ENCODE data around the gene MRPS33.
"Not testable (repeated sequence)": the region's sequence is repeated elsewhere in the genome, so short reads cannot be mapped to it uniquely, and the experiment has no call there.

Gene MRPS33

DNA sequence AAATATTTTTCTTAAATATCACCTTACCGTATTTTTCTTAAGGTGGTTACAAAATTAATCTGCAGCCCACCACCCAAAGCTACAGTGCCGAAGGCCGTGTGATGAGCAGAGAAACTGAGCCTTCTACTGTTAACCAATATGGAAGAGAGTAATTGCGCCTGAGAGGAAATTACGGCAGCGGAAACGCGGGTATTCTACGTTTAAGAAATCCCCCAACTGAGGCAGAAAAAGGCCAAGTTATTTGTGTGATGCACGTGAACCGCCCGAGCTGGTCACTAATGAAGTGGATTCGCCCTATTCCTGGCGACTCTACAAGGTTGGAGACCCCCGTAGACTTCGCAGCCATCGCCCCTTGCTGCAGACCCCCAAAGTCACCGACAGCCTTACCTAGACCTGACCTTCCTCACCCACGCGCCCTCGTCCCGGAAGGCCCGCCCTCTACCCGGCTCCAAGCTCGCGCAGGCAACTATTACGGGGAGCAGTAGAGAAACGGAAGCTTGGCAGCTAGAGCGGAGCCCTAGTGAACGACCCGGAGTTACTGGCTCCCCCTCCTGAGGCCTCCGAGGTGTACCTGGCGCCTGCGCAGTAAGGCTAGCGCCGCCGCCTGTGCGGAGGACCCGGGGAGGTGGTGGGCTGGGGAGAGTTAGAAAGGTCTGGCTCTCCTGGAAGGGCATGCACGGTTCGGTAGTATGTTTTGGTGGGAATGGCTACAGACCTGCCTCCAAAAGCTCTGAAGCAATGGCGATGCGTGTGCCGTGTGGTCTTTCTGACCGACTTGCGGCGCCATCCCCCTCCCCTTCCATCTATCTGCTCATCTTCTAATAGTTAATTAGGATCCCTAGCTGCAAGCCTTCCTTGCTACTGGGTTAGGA lies at the start of gene MRPS33:
Gene MRPS33, minus strand, starts transcription at position 429 of the 872 bp plus-strand sequence. CDS start 4,319 bp downstream, outside the sequence.
- DNase-seq (peak; percentile 96), ATAC-seq (peak; percentile 100)

DNA sequence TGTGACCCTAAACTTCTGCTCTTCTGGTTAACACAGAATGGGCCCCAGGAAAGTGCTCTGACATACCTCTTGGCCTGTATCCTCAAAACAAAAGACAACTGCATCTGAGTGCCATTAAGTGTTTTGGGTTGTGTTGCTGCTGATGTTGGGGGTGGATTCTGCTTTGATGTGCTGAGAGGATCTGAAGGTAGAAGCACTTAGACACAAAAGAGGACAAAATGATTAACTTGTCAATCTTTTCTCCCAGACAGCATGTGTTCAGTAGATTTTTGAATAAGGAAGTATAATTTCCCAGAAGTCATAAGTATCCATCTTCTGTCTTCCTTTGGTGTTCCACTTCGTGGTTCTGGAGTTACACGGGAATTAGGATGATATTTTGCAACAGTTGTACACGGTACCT lies 43.0 kb upstream of the MRPS33 start:
- no peak for ATAC-seq
- DNase-seq, result no peak

DNA sequence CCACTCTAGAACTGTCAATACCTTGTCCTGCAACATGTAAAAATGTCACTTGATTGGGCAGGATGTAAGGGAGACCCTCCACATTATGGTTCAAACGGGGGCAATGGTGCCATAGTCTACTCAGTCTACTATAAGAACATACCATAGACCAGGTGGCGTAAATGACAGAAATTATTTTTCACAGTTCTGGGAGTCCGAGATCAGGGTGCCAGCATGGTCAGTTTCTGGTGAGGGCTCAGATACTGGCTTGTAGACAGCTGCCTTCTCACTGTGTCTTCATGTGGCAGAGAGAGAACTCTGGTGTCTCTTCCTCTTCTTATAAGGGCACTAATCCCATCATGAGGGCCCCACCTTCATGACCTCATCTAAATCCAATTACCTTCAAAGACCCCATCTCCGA lies 40.4 kb upstream of the MRPS33 start:
- DNase-seq, result no peak
- no peak for ATAC-seq

DNA sequence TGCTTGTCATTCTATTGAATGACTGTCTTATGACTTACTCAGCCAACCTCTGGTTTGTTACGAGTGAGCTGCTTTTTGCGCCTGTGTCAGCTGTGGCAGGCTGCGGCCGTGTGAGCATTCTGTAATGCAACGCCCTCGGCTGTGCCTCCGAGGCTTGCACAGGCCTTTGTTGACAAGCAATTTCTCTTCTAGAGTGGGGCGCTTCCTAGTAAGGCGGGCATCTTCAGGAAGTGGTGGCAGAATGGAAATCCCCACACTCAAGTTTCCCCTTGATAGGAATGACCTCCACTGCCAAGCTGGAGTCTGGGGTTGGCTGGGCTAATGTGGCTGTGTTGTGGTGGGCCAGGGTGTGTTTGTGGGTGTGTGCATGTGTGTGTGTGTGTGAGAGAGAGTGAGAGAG lies 38.9 kb upstream of the MRPS33 start:
- ATAC-seq (peak; percentile 90), DNase-seq (peak; percentile 50)

DNA sequence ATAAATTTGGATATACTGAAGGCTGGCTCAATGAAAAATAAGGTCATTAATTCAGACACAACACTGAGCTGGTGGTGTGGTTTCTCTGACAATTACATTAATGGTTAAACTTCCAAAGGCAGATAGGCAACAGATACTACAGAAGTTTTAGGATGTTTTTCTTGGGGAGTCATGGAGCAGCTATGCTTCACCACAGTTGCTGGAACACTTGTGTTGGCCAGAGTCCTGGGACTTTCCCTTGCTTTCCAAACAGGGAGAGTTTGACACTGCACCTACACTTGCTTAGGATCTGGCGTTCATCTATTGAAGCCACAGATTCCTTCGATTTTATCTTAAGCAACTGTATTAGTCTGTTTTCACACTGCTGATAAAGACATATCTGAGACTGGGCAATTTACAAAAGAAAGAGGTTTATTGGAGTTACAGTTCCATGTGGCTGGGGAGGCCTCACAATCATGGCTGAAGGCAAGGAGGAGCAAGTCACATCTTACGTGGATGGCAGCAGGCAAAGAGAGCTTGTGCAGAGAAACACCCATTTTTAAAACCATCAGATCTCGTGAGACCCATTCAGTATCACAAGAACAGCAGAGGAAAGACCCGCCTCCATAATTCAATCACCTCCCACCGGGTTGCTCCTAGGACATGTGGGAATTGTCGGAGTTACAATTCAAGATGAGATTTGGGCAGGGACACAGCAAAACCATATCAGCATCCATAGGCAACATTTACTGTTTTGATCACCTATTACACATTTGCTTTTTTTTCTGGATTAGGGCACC lies 31.3 kb upstream of the MRPS33 start:
- DNase-seq, result no peak
- no peak for ATAC-seq

DNA sequence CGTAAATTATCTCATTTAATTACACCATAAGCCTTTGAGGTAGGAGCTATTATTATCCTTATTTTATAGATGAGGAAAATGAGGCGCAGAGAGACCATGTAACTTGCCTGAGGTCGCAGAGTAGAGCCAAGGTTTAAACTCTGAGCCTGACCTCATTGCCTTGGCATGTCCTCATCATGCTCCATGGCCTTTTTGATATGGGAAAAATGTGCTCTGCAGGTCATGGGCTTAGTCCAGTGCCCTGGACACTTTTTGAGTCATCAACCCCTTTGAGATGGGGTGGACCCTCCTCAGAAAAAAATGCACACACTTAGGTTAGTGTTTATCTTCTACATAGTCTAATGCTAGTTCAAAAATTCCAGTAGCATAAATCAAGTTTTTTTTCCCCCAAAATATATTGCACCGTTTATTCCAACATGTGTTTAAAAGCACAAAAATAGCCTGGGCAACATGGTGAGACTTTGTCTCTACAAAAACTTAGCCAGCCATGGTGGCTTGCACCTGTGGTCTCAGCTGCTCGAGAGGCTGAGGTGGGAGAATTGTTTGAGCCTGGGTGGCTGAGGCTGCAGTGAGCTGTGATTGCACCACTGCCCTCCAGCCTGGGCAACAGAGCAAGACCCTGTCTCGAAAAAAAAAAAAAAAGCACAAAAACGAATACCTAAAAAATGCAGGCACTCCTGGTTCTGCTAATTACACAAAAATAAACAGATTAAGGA lies 30.5 kb upstream of the MRPS33 start:
- no peak for DNase-seq
- ATAC-seq, result no peak

DNA sequence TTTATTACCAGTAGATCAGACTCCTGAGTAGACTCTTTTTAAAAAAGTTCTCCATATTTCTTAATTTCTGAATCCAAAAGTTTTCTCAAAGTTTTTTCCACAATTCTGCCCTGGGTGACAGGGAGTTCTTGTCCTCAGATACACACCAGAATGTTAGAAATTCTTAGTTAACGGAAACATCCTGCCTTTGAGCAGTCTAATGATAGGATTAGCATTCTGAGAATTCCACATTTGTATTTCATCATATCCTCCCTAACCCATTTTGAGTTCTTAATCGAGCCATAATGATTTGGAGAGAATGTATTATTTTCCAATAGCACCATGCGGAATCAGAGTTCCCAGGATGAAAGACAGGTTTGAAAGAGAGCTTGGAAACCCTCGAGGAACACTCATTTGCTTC lies 28.9 kb upstream of the MRPS33 start:
- DNase-seq, result no peak
- ATAC-seq, result no peak

DNA sequence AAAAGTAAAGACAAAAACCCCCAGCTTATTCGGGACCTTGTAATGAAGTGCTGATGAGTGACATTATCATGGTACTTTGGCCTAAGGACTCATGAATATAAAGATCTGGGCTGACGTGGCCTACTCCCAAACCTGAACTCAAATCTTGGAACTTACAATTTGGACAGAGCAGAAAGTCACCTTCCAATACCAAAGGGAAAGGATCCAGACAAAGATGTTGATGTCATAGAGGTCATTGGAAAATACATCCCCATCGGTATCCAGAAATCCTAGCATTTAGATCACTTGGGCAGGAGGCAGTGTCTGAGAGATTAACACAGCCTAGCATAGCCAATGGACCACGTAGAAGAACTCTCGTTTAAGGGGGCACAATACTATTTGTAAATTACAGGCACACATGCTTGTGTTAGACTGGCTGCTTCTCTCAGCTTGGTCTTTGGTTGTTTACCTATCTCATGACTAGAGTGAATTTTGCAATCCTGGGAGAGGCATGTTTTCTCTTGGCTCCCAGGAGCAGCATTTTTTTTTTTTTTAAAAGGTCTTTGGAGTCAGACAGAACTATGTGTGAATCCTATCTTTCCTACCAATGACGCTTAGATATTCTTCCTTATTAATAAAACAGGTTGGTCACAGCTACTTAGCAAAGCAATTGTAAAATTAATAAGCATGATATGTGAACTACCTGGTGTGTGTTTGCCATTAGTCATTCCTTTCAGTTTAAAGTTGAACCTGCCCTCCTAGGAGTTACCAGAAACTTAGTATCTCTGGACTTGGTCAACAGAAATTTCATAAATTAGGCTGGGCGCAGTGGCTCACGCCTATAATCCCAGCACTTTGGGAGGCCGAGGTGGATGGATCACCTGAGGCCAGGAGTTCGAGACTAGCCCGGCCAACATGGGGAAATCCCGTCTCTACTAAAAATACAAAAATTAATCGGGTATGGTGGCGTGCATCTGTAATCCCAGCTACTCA lies 27.8 kb upstream of the MRPS33 start:
- no peak for ATAC-seq
- DNase-seq, result no peak

DNA sequence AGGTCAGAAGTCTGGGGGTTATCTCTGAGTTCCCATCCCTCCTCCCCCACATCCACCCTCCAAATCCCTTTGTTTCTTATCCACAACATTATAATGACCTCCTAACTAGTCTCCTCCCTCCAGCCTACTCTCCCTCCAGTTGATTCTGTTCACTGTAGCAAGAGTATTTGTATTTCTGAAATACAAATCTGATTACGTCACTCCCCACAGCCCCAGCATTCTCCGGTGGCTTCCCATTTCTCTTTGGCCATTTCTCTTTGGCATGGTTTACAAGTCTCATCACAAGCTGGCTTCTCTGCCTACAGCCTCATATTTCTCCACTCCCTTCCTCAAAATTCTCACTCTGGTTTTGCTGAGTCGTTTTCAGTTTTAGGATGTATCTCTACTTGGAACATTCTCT lies 24.6 kb upstream of the MRPS33 start:
- no peak for DNase-seq
- ATAC-seq, result no peak

DNA sequence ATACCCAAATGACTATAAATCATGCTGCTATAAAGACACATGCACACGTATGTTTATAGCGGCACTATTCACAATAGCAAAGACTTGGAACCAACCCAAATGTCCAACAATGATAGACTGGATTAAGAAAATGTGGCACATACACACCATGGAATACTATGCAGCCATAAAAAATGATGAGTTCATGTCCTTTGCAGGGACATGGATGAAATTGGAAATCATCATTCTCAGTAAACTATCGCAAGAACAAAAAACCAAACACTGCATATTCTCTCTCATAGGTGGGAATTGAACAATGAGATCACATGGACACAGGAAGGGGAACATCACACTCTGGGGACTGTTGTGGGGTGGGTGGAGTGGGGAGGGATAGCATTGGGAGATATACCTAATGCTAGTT lies 23.3 kb upstream of the MRPS33 start:
- not testable (repeated sequence) for ATAC-seq, DNase-seq

DNA sequence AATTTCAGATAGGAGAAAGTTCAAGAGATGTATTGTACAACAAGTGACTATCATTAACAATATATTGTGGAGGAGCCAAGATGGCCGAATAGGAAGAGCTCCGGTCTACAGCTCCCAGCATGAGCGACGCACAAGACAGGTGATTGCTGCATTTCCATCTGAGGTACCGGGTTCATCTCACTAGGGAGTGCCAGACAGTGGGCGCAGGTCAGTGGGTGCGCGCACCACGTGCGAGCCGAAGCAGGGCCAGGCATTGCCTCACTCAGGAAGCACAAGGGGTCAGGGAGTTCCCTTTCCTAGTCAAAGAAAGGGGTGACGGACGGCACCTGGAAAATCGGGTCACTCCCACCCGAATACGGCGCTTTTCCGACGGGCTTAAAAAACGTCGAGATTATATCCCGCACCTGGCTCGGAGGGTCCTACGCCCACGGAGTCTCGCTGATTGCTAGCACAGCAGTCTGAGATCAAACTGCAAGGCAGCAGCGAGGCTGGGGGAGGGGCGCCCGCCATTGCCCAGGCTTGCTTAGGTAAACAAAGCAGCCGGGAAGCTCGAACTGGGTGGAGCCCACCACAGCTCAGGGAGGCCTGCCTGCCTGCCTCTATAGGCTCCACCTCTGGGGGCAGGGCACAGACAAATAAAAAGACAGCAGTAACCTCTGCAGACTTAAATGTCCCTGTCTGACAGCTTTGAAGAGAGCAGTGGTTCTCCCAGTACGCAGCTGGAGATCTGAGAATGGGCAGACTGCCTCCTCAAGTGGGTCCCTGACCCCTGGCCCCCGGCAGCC lies 18.0 kb upstream of the MRPS33 start:
- DNase-seq, result not testable (repeated sequence)

DNA sequence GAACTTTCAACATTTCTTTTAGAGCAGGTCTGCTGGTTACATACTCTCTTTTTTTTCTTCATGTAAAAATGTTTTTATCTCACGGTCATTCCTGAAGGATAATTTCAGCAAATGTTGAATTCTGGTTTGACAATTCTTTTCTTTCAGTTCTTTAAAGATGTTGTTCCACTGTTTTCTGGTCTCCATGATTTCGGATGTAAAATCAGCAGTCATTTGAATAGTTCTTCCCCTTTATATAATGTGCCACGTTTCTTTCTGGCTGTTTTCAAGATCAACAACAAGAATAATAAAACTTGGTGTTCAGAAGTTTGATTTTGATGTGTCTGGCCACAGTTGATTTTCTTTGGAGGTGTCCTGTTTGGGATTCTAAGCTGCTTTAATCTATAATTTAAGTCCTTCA lies 14.0 kb upstream of the MRPS33 start:
- DNase-seq, result no peak
- ATAC-seq, result no peak

More for the DNA sequence above, 18.0 kb upstream of the MRPS33 start:
- not testable (repeated sequence) for ATAC-seq

DNA sequence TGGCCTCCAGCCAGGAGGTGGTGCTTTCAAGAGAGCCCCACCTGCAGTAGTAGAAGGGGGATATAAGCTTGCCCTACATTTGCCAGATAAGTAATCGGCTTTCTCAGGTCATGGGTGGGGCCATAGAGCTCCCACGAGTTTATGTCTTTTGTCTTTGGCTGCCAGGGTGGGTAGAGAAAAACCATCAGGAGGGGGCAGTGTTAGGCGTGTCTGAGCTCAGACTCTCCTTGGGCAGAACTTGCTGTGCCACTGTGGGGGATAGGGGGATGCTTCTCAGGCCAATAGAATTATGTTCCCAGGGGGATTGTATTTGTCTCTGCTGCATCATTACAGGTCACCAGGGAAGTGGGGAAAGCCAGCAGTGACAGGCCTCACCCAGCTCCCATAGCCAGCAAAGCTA lies 12.3 kb upstream of the MRPS33 start:
- DNase-seq (no peak), ATAC-seq (no peak)

DNA sequence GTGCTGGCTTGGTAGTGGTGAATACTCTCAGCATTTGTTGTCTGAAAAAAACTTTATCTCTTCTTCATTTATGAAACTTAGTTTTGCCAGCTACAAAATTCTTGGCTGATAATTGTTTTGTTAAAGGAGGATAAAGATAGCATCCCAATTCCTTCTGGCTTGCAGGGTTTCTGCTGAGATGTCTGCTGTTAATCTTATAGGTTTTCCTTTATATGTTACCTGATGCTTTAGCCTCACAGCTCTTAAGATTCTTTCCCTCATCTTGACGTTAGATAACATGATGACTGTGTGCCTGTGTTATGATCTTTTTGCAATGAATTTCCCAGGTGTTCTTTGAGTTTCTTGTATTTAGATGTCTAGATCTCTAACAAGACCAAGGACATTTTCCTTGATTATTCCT lies 9.9 kb upstream of the MRPS33 start:
- no peak for DNase-seq
- no peak for ATAC-seq

DNA sequence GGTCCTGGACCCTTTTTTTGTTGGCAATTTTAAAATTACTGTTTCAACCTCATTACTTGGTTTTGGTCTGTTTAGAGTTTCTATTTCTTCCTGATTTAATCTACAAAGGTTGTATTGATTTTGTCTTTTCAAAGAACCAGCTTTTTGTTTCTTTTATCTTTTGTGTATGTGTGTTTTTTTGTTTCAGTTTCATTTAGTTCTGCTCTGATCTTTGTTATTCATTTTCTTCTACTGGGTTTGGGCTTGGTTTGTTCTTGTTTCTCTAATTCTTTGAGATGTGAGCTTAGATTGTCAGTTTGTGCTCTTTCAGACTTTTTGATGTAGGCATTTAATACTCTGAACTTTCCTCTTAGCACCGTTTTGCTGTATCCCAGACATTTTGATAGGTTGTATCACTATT lies 8.5 kb upstream of the MRPS33 start:
- DNase-seq (no peak), ATAC-seq (no peak)

DNA sequence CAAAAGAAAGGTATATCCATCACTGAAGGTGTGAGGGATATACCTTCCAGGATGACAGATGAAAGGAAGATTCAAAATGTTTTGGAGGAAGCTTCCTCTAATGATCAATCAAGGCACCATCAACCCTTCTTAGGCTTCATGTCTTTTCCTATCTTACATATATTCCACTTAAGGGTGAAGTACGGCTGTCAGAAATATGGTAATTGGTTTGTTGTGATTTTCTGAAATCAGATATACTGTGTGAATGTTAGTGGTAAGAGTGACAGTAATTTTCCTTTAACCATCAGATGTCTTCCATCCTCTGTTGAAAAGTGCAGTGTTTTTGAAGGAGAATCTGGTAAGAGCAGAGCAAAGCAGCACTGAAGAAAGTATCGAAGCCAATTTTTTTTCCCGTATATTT lies 2.8 kb upstream of the MRPS33 start:
- ATAC-seq (no peak), DNase-seq (no peak)

DNA sequence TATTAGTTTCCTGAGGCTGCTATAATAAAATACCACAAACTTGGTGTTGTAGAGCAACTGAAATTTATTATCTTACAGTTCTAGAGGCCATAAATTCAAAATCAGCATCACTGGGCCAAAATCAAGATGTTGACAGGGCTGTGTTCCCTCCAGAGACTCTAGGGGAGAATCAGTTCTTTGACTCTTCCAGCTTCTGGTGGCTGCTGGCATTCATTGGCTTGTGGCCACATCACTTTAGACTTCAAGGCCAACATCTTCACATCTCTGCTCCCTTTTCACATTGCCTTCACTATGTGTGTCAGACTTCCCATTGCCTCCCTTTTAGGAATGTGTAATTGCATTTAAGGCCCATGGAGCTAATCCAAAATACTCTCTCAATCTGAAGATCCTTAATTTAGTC lies 1.6 kb upstream of the MRPS33 start:
- DNase-seq (no peak), ATAC-seq (no peak)

DNA sequence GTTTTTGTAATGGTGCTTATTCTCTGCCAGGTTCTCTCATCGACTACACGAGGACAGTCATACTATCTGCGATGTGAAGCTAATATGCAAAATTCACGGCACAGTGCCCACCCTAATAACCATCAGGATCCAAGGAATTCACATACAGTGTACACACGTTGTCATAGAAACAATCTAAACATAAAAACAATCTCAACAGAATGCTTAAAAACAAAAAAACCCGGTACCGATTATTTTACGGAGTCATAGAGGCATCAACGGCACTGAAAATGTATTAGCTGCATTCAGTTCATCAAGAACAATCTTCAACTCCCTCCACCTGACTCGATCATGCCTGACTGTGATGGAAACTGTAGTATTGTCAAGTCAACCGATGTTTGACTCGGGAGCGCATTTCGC lies 628 bp downstream of the MRPS33 start:
- ATAC-seq, result no peak
- no peak for DNase-seq

DNA sequence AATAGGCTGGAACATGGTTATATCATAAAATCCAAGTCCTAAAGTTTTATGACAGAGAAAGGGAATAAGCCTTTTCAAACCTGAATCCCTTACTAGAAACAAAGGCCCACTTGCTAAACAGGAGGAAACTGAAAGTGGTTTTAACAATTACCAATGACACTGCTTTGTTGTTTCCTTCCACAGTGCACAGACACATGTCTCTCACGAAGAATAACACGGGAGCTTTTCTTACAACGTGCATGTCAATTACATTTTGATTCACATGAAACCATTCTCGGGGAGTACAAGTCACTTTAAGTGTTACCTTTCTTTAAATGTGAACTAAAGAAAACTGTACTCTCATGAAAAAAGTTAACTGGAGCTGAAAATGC lies 1.4 kb downstream of the MRPS33 start:
- DNase-seq (no peak), ATAC-seq (no peak)

DNA sequence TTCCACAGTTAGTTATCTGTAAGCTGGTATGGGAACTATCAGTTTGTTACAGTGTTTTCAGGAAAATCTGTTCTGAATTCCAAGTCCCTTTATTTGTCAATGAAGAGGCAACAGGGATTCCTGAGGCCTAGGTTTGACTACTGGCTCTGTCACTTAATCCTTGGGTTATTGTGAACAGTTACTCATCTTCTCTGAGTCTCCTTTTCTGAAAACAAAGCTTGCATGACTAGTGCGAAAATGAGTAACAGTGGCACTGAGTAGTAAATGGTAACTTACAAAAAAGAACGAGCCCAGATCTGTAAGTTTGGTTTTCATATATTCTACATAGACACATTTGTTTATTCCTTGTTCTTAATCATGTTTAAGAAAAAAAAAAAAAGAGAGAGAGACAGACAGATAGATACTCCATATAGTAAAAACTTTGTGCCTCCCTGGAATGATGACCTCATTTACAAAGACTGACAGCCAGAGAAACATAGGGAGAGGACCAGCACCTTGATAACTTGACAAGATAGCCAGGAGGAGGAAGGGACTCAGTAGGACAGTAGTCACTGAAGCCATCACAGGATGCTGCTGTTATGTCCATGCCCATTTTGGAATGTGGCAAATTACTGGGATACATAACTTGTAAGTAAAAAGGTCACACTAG lies 1.9 kb downstream of the MRPS33 start:
- peak; percentile 21 for ATAC-seq
- no peak for DNase-seq

All from stimulated activated naive CD8-positive, alpha-beta T cell treated with anti-CD3 and anti-CD28 coated beads, Interleukin-15, Interleukin-2, amounts not matched to agents 100 U/mL and 50 U/mL, for 24 hours (primary cell).